B cell (primary cell): ENCODE measurements around the gene NAV1. TPM values are rescaled to one million over a fixed set of nuclear protein-coding genes. Genes with fewer than 3 reads are reported as not detected.

Experiments used
- ATAC-seq: fragments of 200-7000 bp; cut with Tn5 transposase; one replicate; pipeline ENCODE4 v1.10.0; 2021; ENCODE audit warnings: low read depth, mild to moderate bottlenecking, moderate number of reproducible peaks, moderate library complexity
- CTCF ChIA-PET: fragments of 350-600 bp; sonication (Branson Sonifier 250); formaldehyde crosslinking; loops from one replicate; lab custom pipeline; 2021; ENCODE audit warnings: antibody characterized with exemption, inconsistent platforms; lab: Charles Lee
- POLR2A ChIA-PET: fragments of 350-600 bp; sonication (Branson Sonifier 250); formaldehyde crosslinking; loops from one replicate; lab custom pipeline; 2021; ENCODE audit warnings: antibody characterized with exemption; lab: Charles Lee
- DNase-seq: peaks from one replicate; pipeline ENCODE4 v3.0.0; 2013
- H2AFZ ChIP-seq: 2 replicates; pipeline ENCODE4 v1.6.1; 2012; ENCODE audit warnings: mild to moderate bottlenecking, low read depth, low read length; ENCODE audit not compliant: insufficient read depth, poor library complexity, severe bottlenecking
- H3K27ac ChIP-seq, 2 donors: 1 replicate in 1 of 2; 2 replicates in 1 of 2; pipeline ENCODE4 v1.5.1; 2012 to 2013; ENCODE audit warnings: low read length in 2 of 2, mild to moderate bottlenecking in 2 of 2, moderate library complexity in 1 of 2
- H3K27me3 ChIP-seq, 4 experiments: fragments of 200-600 bp in 1 of 4; sonication (generic) in 1 of 4; replicated peaks in 1 of 4; 1 replicate in 2 of 4; 2 replicates in 2 of 4; pipeline versions ENCODE4 v1.6.1 to v1.7.0; 2013 to 2016; ENCODE audit warnings: low read length in 3 of 4, mild to moderate bottlenecking in 2 of 4, mixed read lengths in 1 of 4, moderate library complexity in 1 of 4; ENCODE audit not compliant: insufficient read depth in 4 of 4, control insufficient read depth in 3 of 4; ENCODE audit errors: control extremely low read depth in 1 of 4
- H3K36me3 ChIP-seq, 2 experiments: replicated peaks in 1 of 2; 1 replicate in 1 of 2; 2 replicates in 1 of 2; pipeline versions ENCODE4 v1.6.1 to v1.7.1; 2013; ENCODE audit warnings: low read length in 1 of 2; ENCODE audit not compliant: insufficient read depth in 2 of 2, control insufficient read depth in 1 of 2; ENCODE audit errors: control extremely low read depth in 1 of 2, extremely low read depth in 1 of 2
- H3K4me1 ChIP-seq, 2 donors: fragments of 200-600 bp in 1 of 2; sonication (generic) in 1 of 2; 1 replicate in 1 of 2; 2 replicates in 1 of 2; pipeline versions ENCODE4 v1.5.1 to v1.6.1; 2013 to 2017; ENCODE audit warnings: low read length in 2 of 2; ENCODE audit not compliant: control insufficient read depth in 2 of 2, insufficient read depth in 2 of 2
- H3K4me2 ChIP-seq: replicated peaks from 2 replicates; pipeline ENCODE3; 2012; ENCODE audit warnings: mild to moderate bottlenecking, low read depth, low read length; ENCODE audit not compliant: poor library complexity, severe bottlenecking
- H3K4me3 ChIP-seq, 5 experiments: fragments of 200-600 bp in 1 of 5; sonication (generic) in 1 of 5; 1 replicate in 3 of 5; 2 replicates in 2 of 5; pipeline versions ENCODE4 v1.5.1 to v1.7.0; 2011 to 2016; ENCODE audit warnings: low read length in 4 of 5, mild to moderate bottlenecking in 4 of 5, low read depth in 2 of 5, control low read depth in 1 of 5, moderate library complexity in 1 of 5; ENCODE audit not compliant: insufficient read depth in 1 of 5; ENCODE audit errors: control extremely low read depth in 1 of 5, extremely low read depth in 1 of 5
- H3K79me2 ChIP-seq: fragments of 200-600 bp; sonication (generic); one replicate; pipeline ENCODE4 v1.6.0; 2016; ENCODE audit warnings: low read length; ENCODE audit not compliant: control insufficient read depth, insufficient read depth
- H3K9ac ChIP-seq: fragments of 200-600 bp; sonication (generic); 2 replicates; pipeline ENCODE4 v1.6.1; 2017; ENCODE audit warnings: mild to moderate bottlenecking, low read length, moderate library complexity
- H3K9me3 ChIP-seq, 3 donors: one replicate each; pipeline versions ENCODE4 v1.6.1 to v1.7.1; 2013; ENCODE audit warnings: low read length in 2 of 3; ENCODE audit not compliant: control insufficient read depth in 2 of 3, insufficient read depth in 1 of 3; ENCODE audit errors: control extremely low read depth in 1 of 3
- H4K20me1 ChIP-seq: 2 replicates; pipeline ENCODE4 v1.6.0; 2012; ENCODE audit warnings: mild to moderate bottlenecking, low read length; ENCODE audit not compliant: insufficient read depth, control insufficient read depth, poor library complexity, severe bottlenecking
- H3K27ac Mint-ChIP-seq: one replicate; pipeline ENCODE4 v1.8.0; 2021; ENCODE audit warnings: mixed read lengths
- H3K27me3 Mint-ChIP-seq: one replicate; pipeline ENCODE4 v1.8.0; 2021; ENCODE audit warnings: mixed read lengths
- H3K4me1 Mint-ChIP-seq: one replicate; pipeline ENCODE4 v1.8.0; 2021; ENCODE audit warnings: mixed read lengths
- H3K4me3 Mint-ChIP-seq: one replicate; pipeline ENCODE4 v1.8.0; 2021; ENCODE audit warnings: mixed read lengths
- H3K9me3 Mint-ChIP-seq: one replicate; pipeline ENCODE4 v1.8.0; 2022; ENCODE audit warnings: mixed read lengths; ENCODE audit not compliant: insufficient read depth
- CTCF ChIP-seq: fragments of 200-600 bp; IDR thresholded peaks from one replicate; pipeline ENCODE4 v1.8.0; 2022; ENCODE audit warnings: antibody characterized with exemption, mild to moderate bottlenecking
- EZH2 ChIP-seq: IDR thresholded peaks from 2 replicates; pipeline ENCODE4 v1.6.1; 2012; ENCODE audit warnings: borderline replicate concordance, low read depth, mild to moderate bottlenecking, moderate library complexity, low read length; ENCODE audit not compliant: insufficient read depth, poor library complexity, severe bottlenecking
- WGBS: methylation state at CpG from one replicate; pipeline ENCODE4 v1.1.5; 2013; ENCODE audit warnings: missing lambda C conversion rate; ENCODE audit not compliant: insufficient coverage; 5-methylcytosine and 5-hydroxymethylcytosine counted together
- intact Hi-C: fragments of 100-400 bp; cut with micrococcal nuclease; formaldehyde crosslinking; loops from one replicate; pipeline ENCODE4 v1.10.0; 2022
- polyA plus RNA-seq: library from polyadenylated mRNA; depleted of rRNA; stranded (reverse); fragments of >200 nt; gene quantifications from 2 replicates; pipeline ENCODE4 v1.2.3, GENCODE V29; 2012
- total RNA-seq, 2 donors: library from RNA; stranded (reverse); fragments of 120-200 nt in 1 of 2; gene quantifications; 1 replicate in 1 of 2; 2 replicates in 1 of 2; pipeline versions ENCODE4 v1.2.3 to v1.2.4, GENCODE V29; 2013 to 2022

NAV1 gene
- total and polyA plus RNA-seq, 2 donors (not counting 1 experiment from before 2014, with no cell fraction given) = 1.5 to 4.3 TPM

GRCh38 chr1:201563406-201563780 lies 24.5 kb downstream of the NAV1 start:
- H3K27ac Mint-ChIP-seq = no peak overlapping the region
- no peak overlapping the region for H2AFZ ChIP-seq
- H3K4me2 ChIP-seq = no peak overlapping the region
- no peak overlapping the region for H3K9ac ChIP-seq
- H3K79me2 ChIP-seq = no peaks in the 10 kb centered on the region
- no peaks in the 10 kb centered on the region for H3K27me3 Mint-ChIP-seq
- H3K4me1 Mint-ChIP-seq = peaks cover 2% of the 10 kb centered on the region
- no peaks in the 10 kb centered on the region for H3K27me3 ChIP-seq
- DNase-seq (no peak), ATAC-seq (no peak)
- H3K36me3 ChIP-seq = no peaks in the 10 kb centered on the region
- 100% methylated on average over 2 of the region's 2 CpGs for WGBS
- H3K9me3 ChIP-seq = no peaks in the 10 kb centered on the region
- no peak overlapping the region for H3K4me3 Mint-ChIP-seq
- H3K4me1 ChIP-seq = peaks cover 0 to 4% of the 10 kb centered on the region in 2 donors
- ChIA-PET POLR2A (no interaction called here), CTCF (interaction anchor here (1.4 to 1.5 kb wide), 2 partner anchors 8 to 50 kb away, joined by 3 to 4 read pairs; no protein-coding TSS in a partner anchor)
- intact Hi-C loops = no loop called here
- TF ChIP-seq CTCF = no peak
- no peak overlapping the region for H3K27ac ChIP-seq
- no peaks in the 10 kb centered on the region for H4K20me1 ChIP-seq
- H3K4me3 ChIP-seq = no peak overlapping the region
- no peaks in the 10 kb centered on the region for H3K9me3 Mint-ChIP-seq

- Mint-ChIP-seq H3K27ac (no peak overlapping the region), H3K4me1 (peaks cover 2% of the 10 kb centered on the region), H3K9me3 (no peaks in the 10 kb centered on the region), H3K4me3 (no peak overlapping the region), H3K27me3 (no peaks in the 10 kb centered on the region)
- ChIA-PET CTCF (no interaction called here), POLR2A (no interaction called here)
- TF ChIP-seq CTCF (no peak), EZH2 (no peak)
- Histone ChIP-seq H3K9me3 (no peaks in the 10 kb centered on the region), H3K4me2 (no peak overlapping the region), H3K4me1 (peaks cover 0 to 4% of the 10 kb centered on the region in 2 donors), H2AFZ (no peak overlapping the region), H3K9ac (no peak overlapping the region), H3K4me3 (no peak overlapping the region), H3K36me3 (no peaks in the 10 kb centered on the region), H3K27ac (no peak overlapping the region), H4K20me1 (no peaks in the 10 kb centered on the region), H3K79me2 (no peaks in the 10 kb centered on the region), H3K27me3 (no peaks in the 10 kb centered on the region)
- DNase-seq = no peak
- ATAC-seq = no peak
- intact Hi-C loops = no loop called here
- WGBS = 88% methylated on average over 2 of the region's 3 CpGs
Observed at GRCh38 chr1:201563941-201564340, 25.0 kb downstream of the NAV1 start.
